ENCODE measurements around the gene TMEM79.

- TF ChIP-seq, protein P1, sequence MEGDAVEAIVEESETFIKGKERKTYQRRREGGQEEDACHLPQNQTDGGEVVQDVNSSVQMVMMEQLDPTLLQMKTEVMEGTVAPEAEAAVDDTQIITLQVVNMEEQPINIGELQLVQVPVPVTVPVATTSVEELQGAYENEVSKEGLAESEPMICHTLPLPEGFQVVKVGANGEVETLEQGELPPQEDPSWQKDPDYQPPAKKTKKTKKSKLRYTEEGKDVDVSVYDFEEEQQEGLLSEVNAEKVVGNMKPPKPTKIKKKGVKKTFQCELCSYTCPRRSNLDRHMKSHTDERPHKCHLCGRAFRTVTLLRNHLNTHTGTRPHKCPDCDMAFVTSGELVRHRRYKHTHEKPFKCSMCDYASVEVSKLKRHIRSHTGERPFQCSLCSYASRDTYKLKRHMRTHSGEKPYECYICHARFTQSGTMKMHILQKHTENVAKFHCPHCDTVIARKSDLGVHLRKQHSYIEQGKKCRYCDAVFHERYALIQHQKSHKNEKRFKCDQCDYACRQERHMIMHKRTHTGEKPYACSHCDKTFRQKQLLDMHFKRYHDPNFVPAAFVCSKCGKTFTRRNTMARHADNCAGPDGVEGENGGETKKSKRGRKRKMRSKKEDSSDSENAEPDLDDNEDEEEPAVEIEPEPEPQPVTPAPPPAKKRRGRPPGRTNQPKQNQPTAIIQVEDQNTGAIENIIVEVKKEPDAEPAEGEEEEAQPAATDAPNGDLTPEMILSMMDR (conservative IDR thresholded peaks at IDR 0.05; ENCODE audit: low read length): no peak
- TF ChIP-seq EZH2phosphoT487 (IDR thresholded peaks at IDR 0.05; ENCODE audit: borderline replicate concordance): no peak
Observed at GRCh38 chr1:156337888-156338179, 53.7 kb downstream of the TMEM79 start.
